H1 (cell line): ENCODE results near the gene RSPO1. TPM values are rescaled to one million over a fixed set of nuclear protein-coding genes. Genes with fewer than 3 reads are reported as not detected.

Experiments
- CBX8 ChIP-seq: fragments of 300-800, 300-1000 bp; sonication (generic); IDR thresholded peaks from 2 replicates; pipeline ENCODE4 v1.7.1; 2016; ENCODE audit warnings: low read depth, low read length, borderline replicate concordance
- EZH2 ChIP-seq: fragments of 200-600 bp; sonication (generic); IDR thresholded peaks from 2 replicates; pipeline ENCODE4 v1.7.1; 2012; ENCODE audit warnings: low read depth, mild to moderate bottlenecking, moderate library complexity, low read length, inconsistent platforms; ENCODE audit not compliant: severe bottlenecking
- JUND ChIP-seq: IDR thresholded peaks from 2 replicates; pipeline ENCODE4 v1.6.1; 2011; ENCODE audit warnings: mild to moderate bottlenecking, improper control_type of control experiment, low read length
- NANOG ChIP-seq: IDR thresholded peaks from 2 replicates; pipeline ENCODE4 v1.6.1; 2011; ENCODE audit warnings: low read length, low read depth, mild to moderate bottlenecking, inconsistent platforms; ENCODE audit not compliant: insufficient read depth, poor library complexity, severe bottlenecking
- NRF1 ChIP-seq: IDR thresholded peaks from 2 replicates; pipeline ENCODE4 v1.6.1; 2011; ENCODE audit warnings: mild to moderate bottlenecking, low read depth, low read length, improper control_type of control experiment
- RNF2 ChIP-seq: fragments of 200-900, 300-1000 bp; sonication (generic); IDR thresholded peaks from 2 replicates; pipeline ENCODE4 v1.7.1; 2016; ENCODE audit warnings: borderline replicate concordance, low read depth, mild to moderate bottlenecking, antibody characterized with exemption, low read length; ENCODE audit not compliant: poor library complexity, severe bottlenecking; ENCODE audit errors: missing control alignments
- SAP30 ChIP-seq: fragments of 300-600 bp; sonication (generic); IDR thresholded peaks from 2 replicates; pipeline ENCODE4 v1.7.1; 2012; ENCODE audit warnings: low read length, moderate library complexity, mild to moderate bottlenecking, inconsistent platforms; ENCODE audit not compliant: insufficient read depth, insufficient replicate concordance
- SP1 ChIP-seq: IDR thresholded peaks from 2 replicates; pipeline ENCODE4 v1.6.1; 2011; ENCODE audit warnings: low read depth, low read length
- polyA plus RNA-seq, 7 experiments: library from polyadenylated mRNA; depleted of rRNA in 3 of 7; stranded (reverse) in 5 of 7; unstranded in 2 of 7; fragments of >200 nt in 5 of 7; fragments of 200-250 nt in 2 of 7; gene quantifications; 1 replicate in 5 of 7; 2 replicates in 1 of 7; 4 replicates in 1 of 7; pipeline versions ENCODE4 v1.2.1 to v1.2.3, GENCODE V29; 2011 to 2013; ENCODE audit warnings: missing spikeins in 2 of 7, mixed read lengths in 2 of 7
- total RNA-seq: library from RNA; stranded (reverse); fragmentation: NEBNext Ultra II Directional; extraction: Animal tissue kit (Norgen Biotek cat#: 25700); gene quantifications from 2 replicates; pipeline ENCODE4 v1.2.1, GENCODE V29; 2021

RSPO1 gene
- total and polyA plus RNA-seq, 2 of the 8 experiments (the other 6 are each of a cell fraction or from before 2014, with no cell fraction given), result 0.39 TPM; not detected in 1

GRCh38 chr1:37670133-37670532, 35.4 kb upstream of the RSPO1 start (continued):
- TF ChIP-seq NANOG (no peak), RNF2 (no peak), SAP30 (no peak), JUND (no peak), EZH2 (no peak), CBX8 (no peak), SP1 (no peak), NRF1 (no peak)
